Muscle of leg (tissue), 11 donors: Measurements from ENCODE around the gene MOV10. TPM values are rescaled to one million over a fixed set of nuclear protein-coding genes. Genes with fewer than 3 reads are reported as not detected.
A peak's percentile ranks its signal among the peaks of the same experiment; 100 is the strongest.
"Not testable (repeated sequence)": the region's sequence is repeated elsewhere in the genome, so short reads cannot be mapped to it uniquely, and the experiment has no call there.

Experiments used
- DNase-seq: peaks from one replicate; pipeline ENCODE4 v3.0.0; 2013
- H3K27ac ChIP-seq: one replicate; pipeline ENCODE4 v1.5.1; 2013; ENCODE audit warnings: mild to moderate bottlenecking, low read length, control low read depth
- H3K27me3 ChIP-seq: one replicate; pipeline ENCODE4 v1.6.1; 2013; ENCODE audit warnings: low read length; ENCODE audit not compliant: control insufficient read depth, insufficient read depth
- H3K36me3 ChIP-seq: one replicate; pipeline ENCODE4 v1.6.1; 2013; ENCODE audit warnings: low read length; ENCODE audit not compliant: control insufficient read depth, insufficient read depth
- H3K4me1 ChIP-seq: one replicate; pipeline ENCODE4 v1.6.1; 2013; ENCODE audit warnings: low read length; ENCODE audit not compliant: control insufficient read depth, insufficient read depth
- H3K4me3 ChIP-seq: one replicate; pipeline ENCODE4 v1.5.1; 2013; ENCODE audit warnings: low read length, control low read depth
- H3K9me3 ChIP-seq: replicated peaks from 2 replicates; pipeline ENCODE4 v1.6.1; 2013; ENCODE audit warnings: low read depth, low read length; ENCODE audit not compliant: control insufficient read depth
- WGBS: methylation state at CpG from one replicate; pipeline ENCODE4 v1.1.5; 2013; ENCODE audit warnings: missing lambda C conversion rate; ENCODE audit not compliant: insufficient coverage; 5-methylcytosine and 5-hydroxymethylcytosine counted together
- polyA plus RNA-seq, 8 donors: library from polyadenylated mRNA; unstranded; fragments of 120-200 nt; gene quantifications; one replicate each; pipeline versions ENCODE4 v1.2.1 to v1.2.3, GENCODE V29; 2013; ENCODE audit warnings: inconsistent platforms in 1 of 8, low replicate concordance in 1 of 8; ENCODE audit not compliant: insufficient read length in 8 of 8, insufficient read depth in 1 of 8
- total RNA-seq: library from RNA; stranded (reverse); fragments of 120-200 nt; gene quantifications from one replicate; pipeline ENCODE4 v1.2.4, GENCODE V29; 2013

The MOV10 gene
- total and polyA plus RNA-seq, 9 donors: 35.6 to 70.1 (median 50.1) TPM

GRCh38 chr1:112729011-112729410 is 54.6 kb downstream of the MOV10 start:
- 44% methylated on average over 1 of the region's 3 CpGs for WGBS
- H3K27me3 ChIP-seq, H3K9me3 ChIP-seq, H3K36me3 ChIP-seq, DNase-seq, H3K4me1 ChIP-seq, H3K4me3 ChIP-seq, H3K27ac ChIP-seq: not testable (repeated sequence)

GRCh38 chr1:112729909-112730308 is 55.5 kb downstream of the MOV10 start:
- Histone ChIP-seq H3K9me3 (no peaks in the 10 kb centered on the region), H3K36me3 (no peaks in the 10 kb centered on the region), H3K4me1 (no peaks in the 10 kb centered on the region), H3K4me3 (no peak overlapping the region), H3K27ac (no peak overlapping the region), H3K27me3 (no peaks in the 10 kb centered on the region)
- no peak for DNase-seq
- WGBS: no CpG with 5 or more reads among the region's 1 CpG

GRCh38 chr1:112731451-112731850 is 57.0 kb downstream of the MOV10 start:
- WGBS: no CpG with 5 or more reads among the region's 1 CpG
- DNase-seq: no peak
- H3K27me3 ChIP-seq: no peaks in the 10 kb centered on the region
- H3K9me3 ChIP-seq: no peaks in the 10 kb centered on the region
- H3K4me3 ChIP-seq: no peak overlapping the region
- no peaks in the 10 kb centered on the region for H3K4me1 ChIP-seq
- H3K36me3 ChIP-seq: no peaks in the 10 kb centered on the region
- no peak overlapping the region for H3K27ac ChIP-seq

GRCh38 chr1:112735752-112736151 is 61.3 kb downstream of the MOV10 start:
- H3K4me1 ChIP-seq: no peaks in the 10 kb centered on the region
- WGBS: no CpG with 5 or more reads among the region's 1 CpG
- H3K27ac ChIP-seq: no peak overlapping the region
- H3K4me3 ChIP-seq: no peak overlapping the region
- peaks cover 5% of the 10 kb centered on the region for H3K27me3 ChIP-seq
- H3K36me3 ChIP-seq: no peaks in the 10 kb centered on the region
- no peak for DNase-seq
- H3K9me3 ChIP-seq: no peaks in the 10 kb centered on the region

- DNase-seq: no peak
- Histone ChIP-seq H3K4me1 (no peaks in the 10 kb centered on the region), H3K36me3 (no peaks in the 10 kb centered on the region), H3K4me3 (no peak overlapping the region), H3K27me3 (peaks cover 22% of the 10 kb centered on the region), H3K27ac (no peak overlapping the region), H3K9me3 (no peaks in the 10 kb centered on the region)
- WGBS: 79% methylated on average over 2 of the region's 3 CpGs
Observed at GRCh38 chr1:112737573-112737972, 63.1 kb downstream of the MOV10 start.

GRCh38 chr1:112743174-112744008 is 68.9 kb downstream of the MOV10 start:
- Histone ChIP-seq H3K36me3 (no peaks in the 10 kb centered on the region), H3K27me3 (peaks cover 51% of the 10 kb centered on the region), H3K4me3 (peak overlapping the region; percentile 14), H3K9me3 (no peaks in the 10 kb centered on the region), H3K27ac (no peak overlapping the region), H3K4me1 (peaks cover 10% of the 10 kb centered on the region)
- peak; percentile 32 for DNase-seq
- WGBS: 9% methylated on average over 38 of the region's 54 CpGs

- Histone ChIP-seq H3K27me3 (peaks cover 51% of the 10 kb centered on the region), H3K4me1 (peaks cover 10% of the 10 kb centered on the region), H3K27ac (no peak overlapping the region), H3K36me3 (no peaks in the 10 kb centered on the region), H3K4me3 (peak overlapping the region; percentile 14), H3K9me3 (no peaks in the 10 kb centered on the region)
- under 1% methylated on average over 52 of the region's 58 CpGs for WGBS
- DNase-seq: peak; percentile 65
Observed at GRCh38 chr1:112744009-112744578, 69.6 kb downstream of the MOV10 start.

- Histone ChIP-seq H3K27ac (no peak overlapping the region), H3K9me3 (no peaks in the 10 kb centered on the region), H3K4me1 (peaks cover 10% of the 10 kb centered on the region), H3K27me3 (peaks cover 24% of the 10 kb centered on the region), H3K36me3 (no peaks in the 10 kb centered on the region), H3K4me3 (no peak overlapping the region)
- no peak for DNase-seq
- 98% methylated on average over 4 of the region's 12 CpGs for WGBS
Observed at GRCh38 chr1:112748396-112748795, 73.9 kb downstream of the MOV10 start.

Other genes with a start within 250 kb of the MOV10 start
- gene WNT2B, start 165.7 kb upstream of the MOV10 start, total RNA-seq: 7.8 TPM
- 1 to 10 TPM; 2.6 to 6.4 (median 3.9) TPM for gene WNT2B, start 165.7 kb upstream of the MOV10 start, polyA plus RNA-seq
- gene ST7L, start 55.5 kb upstream of the MOV10 start, total RNA-seq: 18.5 TPM
- gene ST7L, start 55.5 kb upstream of the MOV10 start, polyA plus RNA-seq: 10 to 100 TPM; 14.6 to 20.8 (median 16.5) TPM
- gene CAPZA1, start 54.8 kb upstream of the MOV10 start, total RNA-seq: 86.2 TPM
- gene CAPZA1, start 54.8 kb upstream of the MOV10 start, polyA plus RNA-seq: 100 to 1,000 TPM in 1 of 8 donors, 10 to 100 TPM in 7; 66.6 to 101 (median 81.7) TPM
- gene RHOC, start 32.5 kb downstream of the MOV10 start, total RNA-seq: 252 TPM
- 100 to 1,000 TPM; 275 to 338 (median 300) TPM for gene RHOC, start 32.5 kb downstream of the MOV10 start, polyA plus RNA-seq
- gene PPM1J, start 40.7 kb downstream of the MOV10 start, total RNA-seq: 2.1 TPM
- gene PPM1J, start 40.7 kb downstream of the MOV10 start, polyA plus RNA-seq: 1 to 10 TPM; 1.0 to 3.9 (median 3.1) TPM